ENCODE measurements around the gene TOLLIP.
A peak's percentile ranks its signal among the peaks of the same experiment; 100 is the strongest.
"Not testable (repeated sequence)": the region's sequence is repeated elsewhere in the genome, so short reads cannot be mapped to it uniquely, and the experiment has no call there.

Gene TOLLIP

GRCh38 chr11:1309498-1310317, at the start of gene TOLLIP:
Gene TOLLIP, minus strand, starts transcription at chr11:1309632. Its CDS starts 134 bp downstream, at chr11:1309498.
- peak; percentile 91 for DNase-seq

- DNase-seq: not testable (repeated sequence)
Observed at GRCh38 chr11:1358931-1359330, 49.5 kb upstream of the TOLLIP start.

- no peak for DNase-seq
Observed at GRCh38 chr11:1358286-1358685, 48.9 kb upstream of the TOLLIP start.

- no peak for DNase-seq
Observed at GRCh38 chr11:1356478-1356960, 47.1 kb upstream of the TOLLIP start.

- DNase-seq: no peak
Observed at GRCh38 chr11:1356007-1356435, 46.6 kb upstream of the TOLLIP start.

- no peak for DNase-seq
Observed at GRCh38 chr11:1354125-1354938, 44.9 kb upstream of the TOLLIP start.

- DNase-seq: no peak
Observed at GRCh38 chr11:1353383-1354124, 44.1 kb upstream of the TOLLIP start.

GRCh38 chr11:1352696-1353382, 43.4 kb upstream of the TOLLIP start:
- DNase-seq: no peak

GRCh38 chr11:1351278-1351937, 42.0 kb upstream of the TOLLIP start:
- DNase-seq: no peak

GRCh38 chr11:1350086-1350725, 40.8 kb upstream of the TOLLIP start:
- no peak for DNase-seq

GRCh38 chr11:1349327-1350041, 40.1 kb upstream of the TOLLIP start:
- DNase-seq: no peak

- no peak for DNase-seq
Observed at GRCh38 chr11:1348796-1349326, 39.4 kb upstream of the TOLLIP start.

GRCh38 chr11:1348146-1348795, 38.8 kb upstream of the TOLLIP start:
- no peak for DNase-seq

- DNase-seq: not testable (repeated sequence)
Observed at GRCh38 chr11:1347411-1347999, 38.1 kb upstream of the TOLLIP start.

- no peak for DNase-seq
Observed at GRCh38 chr11:1346669-1347390, 37.4 kb upstream of the TOLLIP start.

GRCh38 chr11:1345737-1346513, 36.5 kb upstream of the TOLLIP start:
- DNase-seq: no peak

GRCh38 chr11:1344056-1344635, 34.7 kb upstream of the TOLLIP start:
- DNase-seq: no peak

All from GDM1 (cell line).